ENCODE data around the gene DDX27.

DDX27 gene

GRCh38 chr20:49279677-49280462 lies 60.7 kb downstream of the DDX27 start:
- no peak for DNase-seq

DNA sequence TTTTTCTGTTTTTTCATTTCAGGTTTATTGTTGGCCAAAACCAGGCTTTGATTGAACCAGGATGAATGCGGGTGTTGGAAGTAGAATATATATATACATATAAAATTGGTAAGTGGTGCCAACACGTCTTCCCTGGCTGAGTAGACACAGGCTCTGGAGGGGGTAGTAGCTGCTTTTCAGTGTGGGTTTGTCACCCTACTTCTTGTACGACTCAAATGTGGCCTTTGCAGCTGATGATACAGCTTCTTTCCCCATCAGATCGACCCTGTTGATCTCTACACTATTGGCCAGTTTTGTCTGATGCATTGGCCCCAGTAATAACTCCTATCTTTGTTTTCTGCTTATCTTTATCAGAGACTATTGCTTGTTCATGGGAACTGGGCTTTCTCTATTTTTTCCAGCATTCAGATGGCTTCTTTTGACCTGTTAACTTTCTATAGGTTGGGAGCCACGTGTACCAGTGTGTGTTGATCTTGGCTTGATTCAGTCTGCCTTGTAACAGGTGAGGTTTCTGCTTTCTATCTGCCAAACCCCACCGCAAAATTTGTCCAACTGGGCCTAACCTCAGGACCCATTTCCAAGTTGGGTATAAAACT lies 61.3 kb downstream of the DDX27 start:
- DNase-seq: no peak

DNA sequence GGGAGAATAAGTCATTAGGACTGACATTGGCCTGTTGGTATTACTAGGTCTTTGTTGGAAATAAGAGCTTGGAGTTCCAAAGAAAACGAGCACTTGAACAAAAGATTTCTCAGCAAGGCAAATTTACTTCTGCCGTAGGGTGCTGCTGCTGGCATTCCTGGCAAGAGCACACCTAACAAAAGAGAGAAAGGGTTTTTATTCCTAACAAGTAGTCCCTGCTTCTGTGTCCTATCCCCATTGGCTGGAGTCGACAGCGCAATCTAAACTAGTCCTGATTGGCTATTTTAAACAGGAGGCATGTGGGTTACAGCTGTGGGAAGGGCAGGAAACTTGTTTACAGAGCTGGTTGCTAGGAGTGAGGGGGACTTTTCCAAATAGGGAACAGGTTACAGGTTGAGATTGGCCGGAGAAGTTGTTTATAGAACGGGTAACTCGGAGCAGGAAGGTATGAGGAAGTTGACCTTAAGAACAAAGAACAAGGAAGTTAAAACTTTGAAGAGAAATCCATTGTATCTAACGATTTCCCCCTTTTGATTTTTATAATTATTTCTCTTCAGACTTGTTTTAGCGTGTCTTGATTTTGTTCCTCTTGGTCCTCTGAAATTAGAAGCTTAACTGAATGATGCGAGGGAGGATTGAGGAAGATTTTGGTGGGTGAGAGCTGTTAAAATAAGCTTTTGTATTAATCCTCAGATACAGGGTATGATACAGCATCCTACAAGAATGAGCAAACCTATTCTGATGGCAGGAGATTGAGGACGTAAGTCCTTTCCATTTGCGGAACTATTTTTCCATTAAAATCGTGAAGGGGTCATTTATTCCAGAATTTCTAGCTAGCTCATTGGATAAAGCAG lies 62.1 kb downstream of the DDX27 start:
- no peak for DNase-seq

GRCh38 chr20:49281913-49282467 lies 62.8 kb downstream of the DDX27 start:
- no peak for DNase-seq

- DNase-seq: no peak
Observed at GRCh38 chr20:49282584-49283171, 63.5 kb downstream of the DDX27 start.

- no peak for DNase-seq
Observed at GRCh38 chr20:49283176-49283702, 64.0 kb downstream of the DDX27 start.

- DNase-seq: no peak
Observed at GRCh38 chr20:49283703-49284625, 64.7 kb downstream of the DDX27 start.

DNA sequence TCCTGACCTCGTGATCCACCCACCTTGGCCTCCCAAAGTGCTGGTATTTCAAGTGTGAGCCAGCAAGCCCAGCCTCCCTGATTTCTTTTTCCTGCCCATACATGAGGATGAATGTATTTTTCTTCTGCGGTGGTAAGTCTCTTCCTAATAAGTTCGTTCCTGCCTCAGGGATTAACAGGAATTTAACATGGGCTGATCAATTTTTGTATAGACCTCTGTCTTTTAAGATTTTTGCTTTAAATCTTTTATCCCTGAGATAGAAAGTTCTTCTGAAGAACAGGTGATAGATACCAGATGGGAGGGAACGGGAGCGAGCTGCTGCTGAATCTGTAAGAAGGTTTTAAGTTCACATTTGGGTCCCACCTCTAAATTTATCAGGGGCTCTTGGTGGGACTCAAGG lies 65.6 kb downstream of the DDX27 start:
- DNase-seq: no peak

GRCh38 chr20:49285233-49285668 lies 66.0 kb downstream of the DDX27 start:
- no peak for DNase-seq

- DNase-seq: no peak
Observed at GRCh38 chr20:49285813-49286494, 66.7 kb downstream of the DDX27 start.

DNA sequence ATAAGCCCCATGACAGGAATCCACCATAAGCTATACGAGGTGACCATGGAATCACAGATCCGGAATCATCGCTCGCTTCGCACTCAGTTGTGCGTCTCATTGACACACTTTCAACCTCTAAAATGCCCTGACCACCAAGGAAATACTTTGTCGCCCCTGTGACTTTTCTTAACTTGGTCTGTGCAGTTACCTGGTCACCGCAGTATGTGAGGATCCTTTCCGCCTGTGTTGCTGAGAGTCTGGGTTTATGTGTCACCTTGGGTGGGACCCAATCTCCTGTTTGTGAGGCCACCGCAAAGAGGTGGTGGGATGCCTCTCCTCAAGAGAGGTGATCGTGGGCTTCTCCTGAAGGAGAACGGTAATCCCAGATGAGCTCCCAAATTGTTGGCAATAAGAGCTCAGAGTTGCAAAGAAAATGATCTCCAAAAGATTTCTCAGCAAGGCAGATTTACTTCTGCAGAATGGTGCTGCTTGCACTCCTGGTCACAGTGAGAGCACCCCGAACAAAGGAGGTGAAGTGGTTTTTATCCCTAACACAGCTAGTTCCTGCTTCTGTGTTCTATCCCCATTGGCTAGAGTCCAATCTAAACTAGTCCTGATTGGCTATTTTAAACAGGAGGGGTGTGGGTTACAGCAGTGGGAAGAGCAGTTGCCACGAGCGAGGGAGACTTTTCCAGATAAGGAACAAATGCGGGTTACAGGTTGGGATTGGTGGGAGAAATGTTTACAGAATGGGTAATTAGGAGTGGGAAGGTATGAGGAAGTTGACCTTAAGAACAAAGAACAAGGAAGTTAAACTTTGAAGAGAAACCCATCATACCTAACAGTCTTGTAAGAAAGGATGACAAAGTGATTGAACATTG lies 67.7 kb downstream of the DDX27 start:
- no peak for DNase-seq

DNA sequence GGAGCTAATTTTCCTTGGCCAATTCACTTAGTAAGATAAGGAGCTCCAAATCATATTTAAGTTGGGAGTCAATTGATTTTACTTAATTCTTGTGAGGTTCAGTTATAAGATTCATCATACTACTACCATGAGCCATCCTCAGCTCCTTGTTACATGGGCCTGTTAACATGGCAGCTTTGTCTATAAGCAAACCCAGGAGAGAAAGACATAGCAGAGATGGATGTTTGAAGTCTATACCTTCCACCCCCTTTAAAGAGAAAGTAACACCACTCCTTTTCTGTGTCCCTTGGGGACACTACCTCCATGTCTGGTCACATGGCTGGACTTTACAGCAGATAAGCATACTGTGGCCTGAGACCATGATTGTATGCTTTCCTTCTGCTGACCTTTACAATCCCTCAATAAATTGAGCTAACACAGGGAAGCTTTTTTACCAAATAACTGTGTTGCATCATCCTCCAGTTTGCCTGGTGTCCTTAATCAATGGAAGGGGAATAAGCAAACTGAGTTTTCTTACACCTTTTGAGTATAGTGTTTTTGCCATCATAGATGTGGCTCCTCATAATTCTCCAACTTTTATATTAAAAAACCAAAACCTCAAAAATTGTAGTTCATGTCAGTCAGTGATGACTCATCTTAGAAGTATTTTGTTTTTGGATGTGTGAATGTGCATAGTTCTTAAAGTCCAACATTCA lies 68.5 kb downstream of the DDX27 start:
- DNase-seq: no peak

DNA sequence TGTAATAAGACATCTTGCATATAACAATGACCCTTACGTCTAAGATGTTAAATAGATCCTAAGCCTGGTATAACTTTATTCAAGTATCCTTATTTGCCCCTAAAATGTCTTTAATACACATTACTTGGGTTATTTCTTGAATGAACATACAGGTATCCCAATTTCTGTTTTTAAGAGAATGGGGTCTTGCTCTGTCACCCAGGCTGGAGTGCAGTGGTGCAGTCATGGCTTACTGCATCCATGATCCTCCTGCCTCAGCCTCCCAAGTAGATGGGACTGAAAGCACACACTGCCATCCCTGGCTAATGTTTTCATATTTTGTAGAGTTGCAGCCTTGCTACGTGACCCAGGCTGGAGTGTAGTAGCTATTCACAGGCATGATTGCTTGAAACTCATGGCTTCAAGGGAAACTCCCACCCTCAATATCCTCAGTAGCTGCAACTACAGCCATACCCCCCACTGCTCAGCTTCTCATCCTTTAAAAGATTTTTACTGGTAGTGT lies 69.1 kb downstream of the DDX27 start:
- DNase-seq: no peak

DNA sequence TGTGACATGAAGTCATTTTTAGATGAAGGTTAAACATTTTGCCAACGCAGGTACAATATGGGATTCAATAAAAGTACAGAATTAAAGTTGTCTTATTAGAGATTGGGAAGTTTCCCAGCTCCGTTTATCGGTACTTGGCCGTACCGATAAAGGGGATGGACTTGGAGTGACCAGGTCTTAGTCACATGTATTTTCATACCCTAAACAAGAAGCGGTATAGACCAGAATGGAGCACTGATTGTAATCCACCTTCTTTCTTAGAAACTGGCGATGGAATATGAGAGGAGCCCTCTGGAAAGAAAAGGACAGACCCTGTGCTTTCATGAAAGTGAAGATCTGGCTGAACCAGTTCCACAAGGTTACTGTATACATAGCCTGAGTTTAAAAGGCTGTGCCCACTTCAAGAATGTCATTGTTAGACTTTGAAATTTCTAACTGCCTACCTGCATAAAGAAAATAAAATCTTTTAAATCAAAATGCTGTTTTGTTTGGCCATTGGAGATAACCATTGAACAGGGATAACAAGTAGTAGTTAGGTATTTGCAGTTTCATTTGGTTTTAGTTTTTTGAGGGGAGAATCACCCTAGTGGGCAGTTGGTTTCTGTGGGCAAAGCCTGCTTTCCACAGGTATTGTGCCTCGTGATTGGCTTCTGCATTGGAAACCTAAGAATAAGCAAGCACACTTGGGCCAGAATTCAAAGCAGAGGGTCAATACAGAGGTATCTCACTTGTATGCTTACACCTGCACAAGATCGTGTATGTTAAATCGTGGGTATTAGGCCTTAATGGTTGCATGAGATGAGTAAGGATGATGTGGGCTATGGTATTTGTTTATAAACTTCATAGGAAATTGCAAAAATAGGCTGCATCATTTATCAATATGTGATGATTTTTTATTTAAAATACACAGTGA lies 69.8 kb downstream of the DDX27 start:
- peak; percentile 16 to 31 for DNase-seq

DNA sequence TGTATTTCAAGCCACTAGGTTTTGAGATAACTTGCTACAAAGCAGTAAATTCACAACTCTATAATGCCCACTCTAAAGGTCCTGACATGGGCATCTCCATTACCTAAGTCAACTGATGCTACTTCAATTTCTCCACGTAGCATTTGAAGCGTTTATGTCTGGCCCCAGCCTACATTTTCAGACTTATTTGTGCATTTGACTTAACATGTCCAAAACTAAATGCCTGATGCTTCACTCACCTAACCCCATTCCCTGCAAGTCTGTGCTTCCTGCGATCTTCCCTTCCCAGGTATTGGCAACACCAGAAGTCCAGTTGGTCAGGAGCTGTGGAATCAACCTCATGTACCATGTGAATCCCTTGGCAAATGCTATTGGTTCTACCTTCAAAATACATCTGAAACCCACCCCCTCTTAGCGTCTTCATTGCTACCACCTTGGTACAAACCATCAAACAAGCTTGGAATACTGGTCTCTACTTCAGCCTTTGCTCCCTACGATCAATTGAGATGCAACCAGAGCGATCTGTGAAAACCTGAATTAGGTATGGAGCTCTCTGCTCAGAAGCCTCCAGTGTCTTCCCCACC lies 71.5 kb downstream of the DDX27 start:
- DNase-seq: no peak

DNA sequence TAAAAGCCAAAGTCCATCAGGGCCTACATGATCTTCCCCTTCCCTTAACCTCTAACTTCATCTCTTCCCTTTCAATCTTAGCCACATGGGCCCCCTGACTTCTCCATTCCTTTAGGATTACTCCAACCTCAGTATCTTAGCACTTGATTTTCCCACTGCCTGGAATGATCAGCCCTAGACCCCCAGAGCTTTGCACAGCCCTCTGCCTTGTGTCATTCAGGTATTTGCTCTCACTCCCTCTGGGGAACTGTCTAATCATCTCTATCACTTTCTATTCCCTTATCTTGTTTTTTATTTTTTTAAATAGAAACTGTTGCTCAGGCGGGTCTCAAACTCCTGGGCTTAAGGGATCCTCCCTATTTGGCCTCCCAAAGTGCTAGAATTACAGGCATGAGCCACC lies 72.0 kb downstream of the DDX27 start:
- no peak for DNase-seq

DNA sequence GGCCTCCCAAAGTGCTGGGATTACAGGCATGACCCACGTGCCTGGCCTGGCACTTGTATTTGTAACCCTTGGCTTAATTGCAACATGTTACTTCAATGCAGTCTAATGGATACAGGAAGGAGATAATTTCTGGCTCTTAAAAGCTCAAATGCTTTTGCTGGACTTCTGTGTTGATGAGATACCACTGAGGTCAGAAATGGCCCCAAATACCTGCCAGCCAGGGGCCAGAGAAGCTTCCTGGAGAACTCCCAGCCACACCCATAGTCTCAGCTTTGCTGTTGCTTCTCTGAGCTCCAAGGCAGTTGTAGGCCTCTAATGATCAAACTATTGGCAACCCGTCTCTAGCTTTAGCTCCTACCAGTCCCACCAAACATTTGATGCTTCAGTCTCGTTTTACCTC lies 72.8 kb downstream of the DDX27 start:
- DNase-seq: no peak

GRCh38 chr20:49293122-49293521 lies 73.9 kb downstream of the DDX27 start:
- no peak for DNase-seq
